Chondrocyte (in vitro differentiated cells): ENCODE measurements around the gene SPRY2. TPM values are rescaled to one million over a fixed set of nuclear protein-coding genes. Genes with fewer than 3 reads are reported as not detected.

Source experiments
- DNase-seq: peaks from one replicate; pipeline ENCODE4 v3.0.0; 2021; ENCODE audit warnings: mixed read lengths, low spot score
- H3K27ac Mint-ChIP-seq: one replicate; pipeline ENCODE4 v1.8.0; 2021; ENCODE audit warnings: mild to moderate bottlenecking, moderate library complexity, mixed read lengths; ENCODE audit not compliant: unreplicated experiment
- H3K27me3 Mint-ChIP-seq: 2 replicates; pipeline ENCODE4 v1.8.0; 2021; ENCODE audit warnings: low read depth, mixed read lengths
- H3K36me3 Mint-ChIP-seq: 2 replicates; pipeline ENCODE4 v1.8.0; 2021; ENCODE audit warnings: low read depth, mixed read lengths
- H3K4me1 Mint-ChIP-seq: 2 replicates; pipeline ENCODE4 v1.8.0; 2021; ENCODE audit warnings: low read depth, mild to moderate bottlenecking, mixed read lengths
- H3K4me3 Mint-ChIP-seq: one replicate; pipeline ENCODE4 v1.8.0; 2021; ENCODE audit warnings: mild to moderate bottlenecking, moderate library complexity, mixed read lengths; ENCODE audit not compliant: unreplicated experiment
- H3K9me3 Mint-ChIP-seq: 2 replicates; pipeline ENCODE4 v1.8.0; 2021; ENCODE audit warnings: low read depth, mixed read lengths
- CTCF ChIP-seq: fragments of 200-600 bp; sonication (generic); IDR thresholded peaks from 2 replicates; pipeline ENCODE4 v1.5.0; 2021; ENCODE audit warnings: antibody characterized with exemption, mild to moderate bottlenecking, moderate library complexity
- total RNA-seq: library from RNA; stranded (reverse); gene quantifications from 3 replicates; pipeline ENCODE4 v1.2.1, GENCODE V29; 2021

SPRY2 gene
- total RNA-seq, 1 donor from 2014 or later = 10.5 TPM

- peaks cover 18% of the 10 kb centered on the region for H3K4me1 Mint-ChIP-seq
- no peak overlapping the region for H3K4me3 Mint-ChIP-seq
These were observed 33.5 kb upstream of the SPRY2 start for GRCh38 chr13:80374444-80374843.

GRCh38 chr13:80371840-80372509, 31.0 kb upstream of the SPRY2 start:
- Mint-ChIP-seq H3K27me3 (no peaks in the 10 kb centered on the region), H3K9me3 (no peaks in the 10 kb centered on the region), H3K36me3 (no peaks in the 10 kb centered on the region), H3K4me3 (no peak overlapping the region), H3K4me1 (peaks cover 18% of the 10 kb centered on the region), H3K27ac (no peak overlapping the region)
- DNase-seq = no peak
- no peak for TF ChIP-seq CTCF

More at GRCh38 chr13:80374444-80374843, 33.5 kb upstream of the SPRY2 start:
- peak overlapping the region; percentile 24 for H3K27ac Mint-ChIP-seq
- no peaks in the 10 kb centered on the region for H3K27me3 Mint-ChIP-seq
- TF ChIP-seq CTCF = no peak
- no peaks in the 10 kb centered on the region for H3K9me3 Mint-ChIP-seq
- H3K36me3 Mint-ChIP-seq = no peaks in the 10 kb centered on the region
- no peak for DNase-seq

GRCh38 chr13:80367473-80367872, 26.5 kb upstream of the SPRY2 start:
- H3K27me3 Mint-ChIP-seq = no peaks in the 10 kb centered on the region
- H3K4me1 Mint-ChIP-seq = peaks cover under 1% of the 10 kb centered on the region
- no peak overlapping the region for H3K4me3 Mint-ChIP-seq
- no peaks in the 10 kb centered on the region for H3K36me3 Mint-ChIP-seq
- H3K27ac Mint-ChIP-seq = no peak overlapping the region
- no peak for TF ChIP-seq CTCF
- H3K9me3 Mint-ChIP-seq = peaks cover 3% of the 10 kb centered on the region
- DNase-seq = no peak

GRCh38 chr13:80363890-80364503, 23.1 kb upstream of the SPRY2 start:
- peak; percentile 95 for TF ChIP-seq CTCF
- H3K4me1 Mint-ChIP-seq = peaks cover 33% of the 10 kb centered on the region
- H3K9me3 Mint-ChIP-seq = peaks cover 3% of the 10 kb centered on the region
- H3K36me3 Mint-ChIP-seq = no peaks in the 10 kb centered on the region
- no peak overlapping the region for H3K27ac Mint-ChIP-seq
- no peaks in the 10 kb centered on the region for H3K27me3 Mint-ChIP-seq
- DNase-seq = no peak
- no peak overlapping the region for H3K4me3 Mint-ChIP-seq

- no peak overlapping the region for H3K4me3 Mint-ChIP-seq
- peaks cover 33% of the 10 kb centered on the region for H3K4me1 Mint-ChIP-seq
- no peak for DNase-seq
- H3K36me3 Mint-ChIP-seq = no peaks in the 10 kb centered on the region
- TF ChIP-seq CTCF = no peak
- H3K27me3 Mint-ChIP-seq = no peaks in the 10 kb centered on the region
- H3K9me3 Mint-ChIP-seq = peaks cover 3% of the 10 kb centered on the region
- H3K27ac Mint-ChIP-seq = no peak overlapping the region
These were observed 21.6 kb upstream of the SPRY2 start for GRCh38 chr13:80362481-80362880.
